IMR-90 (cell line): ENCODE data around the gene AXL. TPM values are rescaled to one million over a fixed set of nuclear protein-coding genes. Genes with fewer than 3 reads are reported as not detected.

Source experiments
- ATAC-seq: fragments of 200-7000 bp; cut with Tn5 transposase; 2 replicates; pipeline ENCODE4 v1.9.1; 2020; ENCODE audit warnings: low read depth, mild to moderate bottlenecking, moderate library complexity
- BruUV-seq: library from RNA; stranded (reverse); fragments of 400-500 nt; replicated peaks from 2 replicates; lab custom pipeline; 2021; lab: Mats Ljungman, UMichigan
- CTCF ChIA-PET: fragments of 300-600 bp; formaldehyde crosslinking; extraction: SDS; loops from one replicate; lab custom pipeline; 2021; ENCODE audit warnings: antibody characterized with exemption; lab: Yijun Ruan, JAX
- POLR2A ChIA-PET: fragments of 300-600 bp; sonication (Branson Sonifier 250); formaldehyde crosslinking; loops from one replicate; lab custom pipeline; 2022; ENCODE audit warnings: antibody characterized with exemption; ENCODE audit not compliant: unreplicated experiment; lab: Charles Lee
- DNase-seq: peaks from one replicate; pipeline ENCODE4 v3.0.0; 2013
- H2AFZ ChIP-seq: replicated peaks from 2 replicates; pipeline ENCODE3; 2013; ENCODE audit warnings: low read length, mild to moderate bottlenecking; ENCODE audit not compliant: poor library complexity
- H2AK5ac ChIP-seq: 2 replicates; pipeline ENCODE4 v1.6.1; 2013; ENCODE audit warnings: low read depth, low read length, inconsistent platforms
- H2AK9ac ChIP-seq: replicated peaks from 2 replicates; pipeline ENCODE3; 2013; ENCODE audit warnings: mild to moderate bottlenecking, low read depth, low read length, moderate library complexity; ENCODE audit not compliant: poor library complexity
- H2BK120ac ChIP-seq: 2 replicates; pipeline ENCODE4 v1.6.1; 2013; ENCODE audit warnings: low read depth, low read length, inconsistent platforms
- H2BK15ac ChIP-seq: 3 replicates; pipeline ENCODE4 v1.6.1; 2013; ENCODE audit warnings: low read depth, low read length, inconsistent platforms
- H2BK20ac ChIP-seq: 2 replicates; pipeline ENCODE4 v1.6.1; 2013; ENCODE audit warnings: low read depth, mild to moderate bottlenecking, inconsistent platforms, low read length, moderate library complexity
- H2BK5ac ChIP-seq: 2 replicates; pipeline ENCODE4 v1.6.1; 2013; ENCODE audit warnings: mild to moderate bottlenecking, low read depth, low read length, inconsistent platforms; ENCODE audit not compliant: poor library complexity, severe bottlenecking
- H3K14ac ChIP-seq: replicated peaks from 2 replicates; pipeline ENCODE4 v1.6.1; 2013; ENCODE audit warnings: low read depth, low read length, inconsistent platforms
- H3K18ac ChIP-seq: 2 replicates; pipeline ENCODE4 v1.6.1; 2013; ENCODE audit warnings: low read depth, low read length, control low read depth
- H3K23ac ChIP-seq: 2 replicates; pipeline ENCODE4 v1.6.1; 2013; ENCODE audit warnings: low read depth, low read length, inconsistent platforms
- H3K27ac ChIP-seq: 2 replicates; pipeline ENCODE4 v1.5.1; 2013; ENCODE audit warnings: mild to moderate bottlenecking, control low read depth, low read length; ENCODE audit not compliant: insufficient read depth
- H3K27me3 ChIP-seq: 2 replicates; pipeline ENCODE4 v1.6.1; 2013; ENCODE audit warnings: low read length; ENCODE audit not compliant: control insufficient read depth, insufficient read depth
- H3K36me3 ChIP-seq: 2 replicates; pipeline ENCODE4 v1.6.1; 2013; ENCODE audit warnings: low read length, mixed read lengths; ENCODE audit not compliant: control insufficient read depth, insufficient read depth
- H3K4ac ChIP-seq: 2 replicates; pipeline ENCODE4 v1.6.1; 2013; ENCODE audit warnings: low read depth, low read length, inconsistent platforms
- H3K4me1 ChIP-seq: 2 replicates; pipeline ENCODE4 v1.6.1; 2013; ENCODE audit warnings: low read length, mixed read lengths; ENCODE audit not compliant: control insufficient read depth, insufficient read depth
- H3K4me2 ChIP-seq: 2 replicates; pipeline ENCODE4 v1.6.1; 2013; ENCODE audit warnings: low read depth, mild to moderate bottlenecking, control low read depth, low read length, moderate library complexity
- H3K4me3 ChIP-seq: 2 replicates; pipeline ENCODE4 v1.5.1; 2013; ENCODE audit warnings: low read depth, mild to moderate bottlenecking, control low read depth, low read length, moderate library complexity; ENCODE audit not compliant: insufficient read depth
- H3K56ac ChIP-seq: 2 replicates; pipeline ENCODE4 v1.6.1; 2013; ENCODE audit warnings: low read length, inconsistent platforms; ENCODE audit not compliant: insufficient read depth; ENCODE audit errors: extremely low read depth
- H3K79me1 ChIP-seq, 2 experiments: 2 replicates each; pipeline ENCODE4 v1.6.1; 2013; ENCODE audit warnings: low read length in 2 of 2, inconsistent platforms in 1 of 2, low read depth in 1 of 2
- H3K9ac ChIP-seq: 2 replicates; pipeline ENCODE4 v1.6.1; 2013; ENCODE audit warnings: low read depth, low read length, control low read depth
- H3K9me1 ChIP-seq: 2 replicates; pipeline ENCODE4 v1.6.1; 2013; ENCODE audit warnings: low read length, inconsistent platforms; ENCODE audit not compliant: insufficient read depth
- H3K9me3 ChIP-seq: 2 replicates; pipeline ENCODE4 v1.6.1; 2013; ENCODE audit warnings: low read length; ENCODE audit not compliant: control insufficient read depth, insufficient read depth
- H4K20me1 ChIP-seq: 2 replicates; pipeline ENCODE4 v1.6.1; 2013; ENCODE audit warnings: low read length, inconsistent platforms; ENCODE audit not compliant: insufficient read depth
- H4K5ac ChIP-seq: 2 replicates; pipeline ENCODE4 v1.6.1; 2013; ENCODE audit warnings: mild to moderate bottlenecking, low read depth, low read length, control low read depth
- H4K8ac ChIP-seq, 2 experiments: 2 replicates each; pipeline ENCODE4 v1.6.1; 2013; ENCODE audit warnings: low read depth in 2 of 2, low read length in 2 of 2, control low read depth in 1 of 2, inconsistent platforms in 1 of 2
- H4K91ac ChIP-seq: 2 replicates; pipeline ENCODE4 v1.6.1; 2013; ENCODE audit warnings: low read depth, low read length, inconsistent platforms; ENCODE audit not compliant: insufficient read depth
- CEBPB ChIP-seq: IDR thresholded peaks from 2 replicates; pipeline ENCODE4 v1.6.1; 2012; ENCODE audit warnings: low read depth, low read length, improper control_type of control experiment
- WGBS, 2 experiments: methylation state at CpG; one replicate each; pipeline versions ENCODE4 v1.1.5 to v1.1.7; 2013; ENCODE audit warnings: missing lambda C conversion rate in 2 of 2; ENCODE audit not compliant: insufficient read length in 1 of 2; ENCODE audit errors: extremely low coverage in 2 of 2; 5-methylcytosine and 5-hydroxymethylcytosine counted together
- dilution Hi-C: fragments of 300-500 bp; cut with HindIII; formaldehyde crosslinking; loops from one replicate; pipeline ENCODE4 v1.14.3; 2018; ENCODE audit warnings: low sequenced_read_pairs; ENCODE audit not compliant: unreplicated experiment
- in situ Hi-C: fragments of 300-500 bp; cut with MboI; formaldehyde crosslinking; loops from 3 replicates; pipeline ENCODE4 v1.14.3; 2019; ENCODE audit warnings: low sequenced_read_pairs, inconsistent platforms, mixed read lengths
- intact Hi-C: fragments of 100-400 bp; cut with micrococcal nuclease; formaldehyde crosslinking; loops from 2 replicates; pipeline ENCODE4 v1.10.0; 2022
- polyA plus RNA-seq, 3 experiments: library from polyadenylated mRNA; depleted of rRNA; stranded (reverse); fragments of >200 nt; gene quantifications; 2 replicates each; pipeline ENCODE4 v1.2.3, GENCODE V29; 2012; ENCODE audit warnings: low replicate concordance in 1 of 3
- total RNA-seq: library from RNA; depleted of rRNA; stranded (reverse); fragments of >200 nt; gene quantifications from 2 replicates; pipeline ENCODE4 v1.2.3, GENCODE V29; 2012
- TF ChIP-seq, protein P1 (sequence below): conservative IDR thresholded peaks from 2 replicates; pipeline ENCODE4 v1.5.1; 2012; ENCODE audit warnings: mild to moderate bottlenecking, low read depth, low read length, improper control_type of control experiment

AXL gene
- total and polyA plus RNA-seq, 2 of the 4 experiments (the other 2 are of a cell fraction): 212 to 466 TPM

DNA sequence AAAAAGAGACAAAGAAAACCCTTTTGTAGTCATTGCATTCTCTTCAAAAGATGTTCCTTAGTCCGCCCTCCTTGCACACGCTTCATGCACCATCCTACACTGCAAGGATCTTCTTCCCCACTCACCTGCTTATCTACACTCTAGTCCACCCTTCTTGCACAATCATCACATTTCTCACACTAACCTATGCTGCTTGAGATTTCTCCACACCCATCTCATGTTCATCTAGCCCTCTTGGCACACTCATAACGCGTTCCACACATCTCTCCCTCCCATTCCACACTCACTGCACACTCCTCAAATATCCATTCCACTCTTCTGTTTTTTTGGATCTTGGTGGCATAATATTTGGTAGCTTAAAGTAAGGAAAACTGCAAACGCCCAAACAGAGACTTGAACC, 22.8 kb downstream of the AXL start:
- Histone ChIP-seq H3K23ac (peak overlapping the region; percentile 49; the same call in 1 of the 2 replicates), H2AFZ (no peak overlapping the region), H2BK20ac (no peak overlapping the region), H3K9me3 (no peaks in the 10 kb centered on the region), H3K27me3 (no peaks in the 10 kb centered on the region), H4K8ac (no peak overlapping the region; a peak in 1 of 4 replicates), H4K20me1 (peaks cover 41% of the 10 kb centered on the region), H3K4me2 (no peak overlapping the region), H3K14ac (no peak overlapping the region), H3K79me1 (peaks cover 69 to 74% of the 10 kb centered on the region in 2 experiments), H3K4ac (no peak overlapping the region), H2BK15ac (no peak overlapping the region), H3K9me1 (peaks cover 14% of the 10 kb centered on the region), H3K36me3 (peaks cover 86% of the 10 kb centered on the region), H3K4me3 (no peak overlapping the region), H3K9ac (no peak overlapping the region), H3K56ac (no peak overlapping the region), H3K4me1 (no peaks in the 10 kb centered on the region), H3K18ac (no peak overlapping the region), H4K91ac (no peak overlapping the region), H2AK5ac (no peak overlapping the region), H4K5ac (no peak overlapping the region; the same call in 1 of the 2 replicates), H2AK9ac (peak overlapping the region; percentile 31), H2BK120ac (no peak overlapping the region), H2BK5ac (no peak overlapping the region), H3K27ac (no peak overlapping the region)
- POLR2A ChIA-PET: no interaction called here
- DNase-seq: no peak
- intact Hi-C loops: no loop called here
- WGBS, 2 experiments: 65 to 100% methylated on average over 2 of the region's 5 CpGs
- CTCF ChIA-PET: interaction anchor here (0.6 kb wide), 1 partner anchor 37 kb away, joined by 9 read pairs; no protein-coding TSS in a partner anchor
- dilution Hi-C loops: no loop called here
- BruUV-seq: no TSS peak
- TF ChIP-seq CEBPB: peak; percentile 74
- TF ChIP-seq, protein P1, sequence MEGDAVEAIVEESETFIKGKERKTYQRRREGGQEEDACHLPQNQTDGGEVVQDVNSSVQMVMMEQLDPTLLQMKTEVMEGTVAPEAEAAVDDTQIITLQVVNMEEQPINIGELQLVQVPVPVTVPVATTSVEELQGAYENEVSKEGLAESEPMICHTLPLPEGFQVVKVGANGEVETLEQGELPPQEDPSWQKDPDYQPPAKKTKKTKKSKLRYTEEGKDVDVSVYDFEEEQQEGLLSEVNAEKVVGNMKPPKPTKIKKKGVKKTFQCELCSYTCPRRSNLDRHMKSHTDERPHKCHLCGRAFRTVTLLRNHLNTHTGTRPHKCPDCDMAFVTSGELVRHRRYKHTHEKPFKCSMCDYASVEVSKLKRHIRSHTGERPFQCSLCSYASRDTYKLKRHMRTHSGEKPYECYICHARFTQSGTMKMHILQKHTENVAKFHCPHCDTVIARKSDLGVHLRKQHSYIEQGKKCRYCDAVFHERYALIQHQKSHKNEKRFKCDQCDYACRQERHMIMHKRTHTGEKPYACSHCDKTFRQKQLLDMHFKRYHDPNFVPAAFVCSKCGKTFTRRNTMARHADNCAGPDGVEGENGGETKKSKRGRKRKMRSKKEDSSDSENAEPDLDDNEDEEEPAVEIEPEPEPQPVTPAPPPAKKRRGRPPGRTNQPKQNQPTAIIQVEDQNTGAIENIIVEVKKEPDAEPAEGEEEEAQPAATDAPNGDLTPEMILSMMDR: no peak
- in situ Hi-C loops: no loop called here
- no peak for ATAC-seq
